Pulmonary artery endothelial cell (primary cell): ENCODE results near the gene EIF4E2. TPM values are rescaled to one million over a fixed set of nuclear protein-coding genes. Genes with fewer than 3 reads are reported as not detected.

Source experiments
- DNase-seq: peaks from one replicate; pipeline ENCODE4 v3.0.0-alpha.2; 2011; ENCODE audit warnings: low read depth, low spot score
- total RNA-seq: library from RNA; depleted of rRNA; stranded (reverse); fragments of >200 nt; gene quantifications from 2 replicates; pipeline ENCODE4 v1.2.3, GENCODE V29; 2014

EIF4E2 gene
- total RNA-seq, 1 donor from 2014 or later = 122 TPM

DNA sequence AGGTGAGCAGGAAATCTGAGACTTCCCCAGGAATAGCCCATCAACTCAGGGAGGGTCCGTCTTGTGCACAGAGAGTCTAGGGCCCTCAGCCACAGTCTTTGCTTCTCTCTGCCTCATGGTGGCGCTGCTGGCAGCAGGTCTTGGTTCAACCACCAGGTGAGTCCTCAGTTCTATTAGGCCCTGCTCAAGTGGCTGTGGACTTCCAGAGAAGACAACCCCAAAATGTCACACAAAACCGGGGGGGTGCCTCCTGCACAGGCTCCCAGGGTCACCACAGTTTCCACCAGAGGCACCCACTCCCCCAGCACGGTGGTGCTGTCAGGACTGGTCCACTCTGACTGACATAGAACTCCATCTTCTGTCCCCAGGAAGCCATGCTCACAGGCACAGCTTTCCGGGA is 13.4 kb upstream of the EIF4E2 start:
- no peak for DNase-seq

GRCh38 chr2:232537499-232537898 is 13.0 kb upstream of the EIF4E2 start:
- no peak for DNase-seq

GRCh38 chr2:232538671-232539070 is 11.8 kb upstream of the EIF4E2 start:
- DNase-seq = no peak

DNA sequence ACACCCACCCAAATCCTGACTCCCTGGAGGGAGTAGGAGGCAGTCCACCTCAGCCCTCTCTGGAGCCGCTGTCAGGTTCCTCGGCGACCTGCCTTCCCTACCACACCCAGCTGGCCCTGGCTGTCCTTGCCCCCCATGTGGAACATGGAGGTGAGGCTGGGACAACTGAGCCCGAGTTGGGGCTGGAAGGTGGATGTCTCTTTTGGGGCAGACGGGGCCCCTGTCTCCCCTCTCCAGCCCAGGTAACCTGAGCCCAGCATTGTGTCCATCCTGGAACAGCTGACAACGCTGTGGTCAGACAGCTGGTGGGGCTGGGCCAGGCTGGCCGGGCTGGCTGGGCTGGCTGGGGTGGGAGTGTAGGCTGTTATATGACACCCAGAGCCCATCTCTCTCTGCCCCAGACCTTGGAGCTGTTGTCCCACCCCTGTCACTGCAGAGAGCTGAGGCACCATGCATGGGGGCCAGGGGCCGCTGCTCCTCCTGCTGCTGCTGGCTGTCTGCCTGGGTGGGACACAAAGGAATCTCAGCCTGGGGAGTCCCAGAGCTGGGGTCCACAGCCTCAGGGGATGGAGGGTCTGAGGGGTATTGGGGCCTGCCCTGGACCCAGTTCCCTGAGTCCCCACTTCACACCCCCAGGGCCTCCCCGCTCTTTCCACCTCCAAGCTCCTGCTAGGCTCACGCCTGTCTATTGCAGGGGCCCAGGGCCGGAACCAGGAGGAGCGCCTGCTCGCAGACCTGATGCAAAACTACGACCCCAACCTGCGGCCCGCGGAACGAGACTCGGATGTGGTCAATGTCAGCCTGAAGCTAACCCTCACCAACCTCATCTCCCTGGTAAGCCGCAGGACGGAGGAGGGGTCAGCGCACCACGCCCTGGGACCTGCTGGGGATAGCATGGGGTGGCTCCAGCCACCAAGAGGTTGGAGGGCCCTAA is 10.9 kb upstream of the EIF4E2 start, which contains the start of gene CHRNG:
TSS of gene CHRNG (plus strand) at position 395 of the 934 bp plus-strand sequence. CDS start at position 451, 56 bp downstream.
- DNase-seq = no peak

DNA sequence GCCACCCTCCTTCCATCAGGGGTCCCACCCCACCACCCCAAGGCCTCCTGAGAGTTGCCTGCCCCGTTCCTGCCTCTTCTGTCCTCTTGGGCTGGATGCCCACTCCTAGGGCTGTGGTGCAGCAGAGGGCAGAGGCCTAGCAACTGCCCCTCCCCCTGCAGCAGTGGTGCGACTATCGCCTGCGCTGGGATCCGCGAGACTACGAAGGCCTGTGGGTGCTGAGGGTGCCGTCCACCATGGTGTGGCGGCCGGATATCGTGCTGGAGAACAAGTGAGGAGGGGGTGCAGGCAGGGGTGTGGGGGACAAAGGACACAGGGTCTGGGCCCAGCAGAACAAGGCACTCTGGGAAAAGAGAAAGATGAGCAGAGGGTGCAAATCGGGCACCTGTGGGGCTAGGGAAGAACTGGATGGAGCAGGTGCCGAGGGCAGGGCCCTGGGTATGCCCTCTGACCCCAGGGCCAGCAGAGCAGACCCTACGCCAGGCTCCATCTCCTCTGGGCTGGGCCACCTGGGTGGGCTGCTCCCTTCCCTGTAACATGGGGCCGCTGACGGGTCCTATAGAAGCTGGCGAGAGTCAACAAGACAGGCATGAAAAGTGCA is 9.9 kb upstream of the EIF4E2 start:
- DNase-seq = no peak

- no peak for DNase-seq
Observed at GRCh38 chr2:232541195-232541960, 9.1 kb upstream of the EIF4E2 start.

DNA sequence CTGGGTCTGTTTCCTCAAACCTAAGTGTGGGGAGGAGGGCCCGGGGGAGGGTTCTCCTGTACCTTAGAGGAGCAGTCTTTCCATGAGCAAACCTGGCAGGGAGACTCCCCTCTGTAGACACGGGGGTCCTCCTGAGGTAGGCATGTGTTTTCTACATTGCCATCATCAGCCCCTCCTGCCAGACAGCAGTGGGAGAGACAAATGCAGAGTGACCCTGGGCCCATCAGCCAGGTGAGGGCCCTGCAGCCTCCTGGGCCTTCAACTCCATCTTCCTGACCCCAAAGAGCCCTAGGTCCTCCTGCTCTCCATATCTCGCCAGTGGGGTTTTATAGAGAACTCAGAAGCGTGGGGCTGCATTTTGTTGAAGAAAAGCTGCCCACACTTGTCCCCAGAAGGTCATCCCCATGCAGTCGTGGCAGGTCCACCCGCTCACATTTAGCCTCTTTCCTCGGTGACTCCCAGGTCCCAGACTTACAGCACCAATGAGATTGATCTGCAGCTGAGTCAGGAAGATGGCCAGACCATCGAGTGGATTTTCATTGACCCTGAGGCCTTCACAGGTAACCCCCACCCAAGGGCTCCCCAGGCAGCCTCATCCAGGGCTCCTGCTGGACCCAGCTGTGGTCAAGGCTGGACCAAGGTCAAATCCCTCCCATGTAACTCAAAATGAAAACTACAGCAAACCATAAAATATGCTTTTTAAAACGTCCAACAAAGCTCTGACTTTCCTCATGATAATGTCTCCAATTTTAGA is 8.4 kb upstream of the EIF4E2 start:
- DNase-seq = no peak

GRCh38 chr2:232542715-232543467 is 7.6 kb upstream of the EIF4E2 start:
- DNase-seq = no peak

GRCh38 chr2:232543491-232543890 is 7.0 kb upstream of the EIF4E2 start:
- DNase-seq = no peak

GRCh38 chr2:232543928-232544631 is 6.4 kb upstream of the EIF4E2 start:
- no peak for DNase-seq

DNA sequence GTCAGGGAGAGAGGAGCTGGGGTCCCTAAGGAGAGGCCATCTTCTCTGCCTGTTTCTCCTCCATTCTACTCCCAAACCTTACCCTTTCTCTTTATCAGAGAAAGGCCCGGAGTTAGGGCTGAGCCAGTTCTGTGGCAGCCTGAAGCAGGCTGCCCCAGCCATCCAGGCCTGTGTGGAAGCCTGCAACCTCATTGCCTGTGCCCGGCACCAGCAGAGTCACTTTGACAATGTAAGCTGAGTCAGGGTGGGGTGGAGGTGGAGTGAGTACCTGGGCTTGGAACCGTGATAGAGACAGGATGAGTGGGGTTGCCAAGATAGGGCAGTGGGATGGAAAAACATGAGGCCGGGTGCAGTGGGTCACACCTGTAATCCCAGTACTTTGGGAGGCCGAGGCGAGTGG is 5.8 kb upstream of the EIF4E2 start:
- DNase-seq = no peak

- no peak for DNase-seq
Observed at GRCh38 chr2:232545511-232546375, 4.7 kb upstream of the EIF4E2 start.

GRCh38 chr2:232547991-232548390 is 2.5 kb upstream of the EIF4E2 start:
- no peak for DNase-seq

- DNase-seq = no peak
Observed at GRCh38 chr2:232549655-232550353, 685 bp upstream of the EIF4E2 start.

DNA sequence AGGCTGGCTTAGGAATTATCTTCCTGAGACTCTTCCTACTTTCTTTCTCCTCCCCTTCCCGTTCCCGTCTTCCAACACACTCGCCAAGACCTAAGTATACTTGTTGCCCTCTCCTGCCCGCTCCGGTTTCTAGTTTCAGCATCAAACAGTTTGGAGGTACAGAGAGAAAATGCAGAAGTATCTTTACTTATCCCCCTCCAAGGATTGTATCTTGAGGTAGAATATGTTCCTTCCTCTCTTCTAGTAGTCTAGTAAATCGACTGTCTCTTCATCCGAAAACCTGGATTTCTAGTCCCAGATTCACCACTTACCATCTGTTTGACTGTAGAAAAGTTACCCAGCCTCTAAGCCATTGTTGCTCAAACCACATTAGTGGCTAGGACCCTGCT is 755 bp downstream of the EIF4E2 start:
- DNase-seq = no peak

DNA sequence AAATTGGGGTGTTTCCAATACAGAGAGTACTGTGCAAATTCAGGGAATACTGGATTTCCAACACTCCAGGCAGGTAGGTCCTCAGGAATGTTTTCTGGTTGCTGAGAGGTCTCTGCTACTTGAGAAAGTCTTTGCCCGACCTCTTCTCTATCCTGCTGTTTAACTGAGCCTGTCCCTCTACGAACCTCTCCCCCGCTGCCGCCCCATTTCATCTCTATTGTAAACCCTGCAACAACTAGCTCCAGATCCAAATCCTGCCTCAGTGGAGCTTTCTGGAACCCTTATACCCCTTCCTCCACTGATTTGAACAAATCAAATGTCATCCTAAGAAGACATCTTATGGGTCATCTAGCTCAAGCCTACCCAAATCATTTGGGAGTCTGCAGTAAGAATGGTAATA is 1.3 kb downstream of the EIF4E2 start:
- no peak for DNase-seq

- no peak for DNase-seq
Observed at GRCh38 chr2:232556426-232556825, 5.9 kb downstream of the EIF4E2 start.

DNA sequence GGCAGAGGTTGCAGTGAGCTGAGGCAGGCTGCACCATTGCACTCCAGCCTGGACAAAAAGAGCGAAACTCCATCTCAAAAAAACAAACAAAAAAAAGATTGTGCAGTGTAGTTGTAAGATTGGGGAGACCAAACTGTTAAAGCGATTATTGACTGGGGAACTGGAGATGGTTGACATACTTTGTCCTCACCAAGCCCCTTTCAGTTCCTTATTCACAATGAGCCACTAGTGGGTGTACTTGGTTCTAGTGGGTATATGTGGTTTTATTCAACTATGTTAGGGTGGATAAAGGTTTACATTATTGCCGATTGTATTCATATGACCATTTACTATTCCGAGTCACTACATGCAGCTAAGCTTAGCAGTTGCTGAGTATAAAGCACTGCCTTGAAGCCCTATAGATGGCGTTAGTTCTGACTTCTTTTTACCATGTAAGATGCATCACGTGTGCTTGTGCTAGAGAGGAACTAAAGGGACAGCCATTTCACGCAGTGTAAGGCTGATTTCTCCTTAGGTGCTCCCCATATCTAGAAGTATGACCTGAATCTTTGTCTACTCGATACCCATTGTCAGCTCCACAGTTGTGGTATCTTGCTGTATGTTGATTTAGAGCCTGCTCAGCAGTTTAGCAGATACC is 12.1 kb downstream of the EIF4E2 start:
- DNase-seq = no peak
